Body of pancreas (tissue), 4 donors: Measurements from ENCODE around the gene AKR1D1. TPM values are rescaled to one million over a fixed set of nuclear protein-coding genes. Genes with fewer than 3 reads are reported as not detected.

ENCODE experiments used
- ATAC-seq: fragments of 150-250 bp; one replicate; pipeline ENCODE4 v1.9.1; 2016
- DNase-seq, 4 donors: peaks; one replicate each; pipeline ENCODE4 v3.0.0-alpha.2; 2019
- H3K27ac ChIP-seq, 4 donors: fragments of 200-600 bp; sonication (generic); 1 replicate in 3 of 4; 2 replicates in 1 of 4; pipeline versions ENCODE4 v1.5.1 to v1.6.1; 2016 to 2019; ENCODE audit warnings: mild to moderate bottlenecking in 1 of 4, mixed read lengths in 1 of 4, moderate library complexity in 1 of 4
- H3K27me3 ChIP-seq, 2 donors: fragments of 200-600 bp; sonication (generic); one replicate each; pipeline ENCODE4 v1.6.0; 2016; ENCODE audit warnings: mild to moderate bottlenecking in 1 of 2
- H3K36me3 ChIP-seq, 2 donors: fragments of 200-600 bp; sonication (generic); replicated peaks in 1 of 2; 2 replicates each; pipeline ENCODE4 v1.5.1; 2016; ENCODE audit warnings: low read depth in 2 of 2; ENCODE audit not compliant: insufficient read depth in 1 of 2
- H3K4me1 ChIP-seq: fragments of 200-600 bp; sonication (generic); one replicate; pipeline ENCODE4 v1.6.0; 2016
- H3K4me3 ChIP-seq, 2 donors: fragments of 200-600 bp; sonication (generic); 1 replicate in 1 of 2; 2 replicates in 1 of 2; pipeline ENCODE4 v1.5.1; 2016 to 2019
- H3K9me3 ChIP-seq, 3 donors: fragments of 200-600 bp; sonication (generic); 1 replicate in 2 of 3; 2 replicates in 1 of 3; pipeline ENCODE4 v1.5.1; 2016
- CTCF ChIP-seq, 7 experiments: fragments of 450-650 bp in 4 of 7; fragments of 200-600 bp in 3 of 7; sonication (generic) in 3 of 7; IDR thresholded peaks; one replicate each; pipeline ENCODE4 v1.5.1; 2016 to 2019; ENCODE audit warnings: antibody characterized with exemption in 7 of 7
- POLR2A ChIP-seq, 3 donors: fragments of 450-650 bp; IDR thresholded peaks; one replicate each; pipeline ENCODE4 v1.6.1; 2016; ENCODE audit warnings: antibody characterized with exemption in 3 of 3, mild to moderate bottlenecking in 2 of 3
- WGBS, 2 donors: methylation state at CpG; one replicate each; pipeline ENCODE4 v1.1.5; 2017; 5-methylcytosine and 5-hydroxymethylcytosine counted together
- intact Hi-C: fragments of 100-400 bp; cut with DNase I; formaldehyde crosslinking; loops from one replicate; pipeline ENCODE4 v1.15.1; 2023
- total RNA-seq, 2 donors: library from RNA; depleted of rRNA; stranded (reverse); fragments of >200 nt; gene quantifications; one replicate each; pipeline ENCODE4 v1.1.0, GENCODE V29; 2016

AKR1D1 gene
- total RNA-seq, 2 donors from 2014 or later = not detected

- intact Hi-C loops = no loop called here
- no peak for ATAC-seq
- H3K4me3 ChIP-seq = no peak overlapping the region
Measured at GRCh38 chr7:138077809-138078208, 1.6 kb downstream of the AKR1D1 start.

GRCh38 chr7:138079137-138079536 lies 2.9 kb downstream of the AKR1D1 start:
- 84 to 91% methylated on average over 1 of the region's 1 CpG for WGBS, 2 donors
- DNase-seq (no peak), ATAC-seq (no peak)
- Histone ChIP-seq H3K27ac (no peak overlapping the region), H3K36me3 (no peaks in the 10 kb centered on the region), H3K9me3 (no peaks in the 10 kb centered on the region), H3K4me1 (no peaks in the 10 kb centered on the region), H3K27me3 (no peaks in the 10 kb centered on the region), H3K4me3 (no peak overlapping the region)
- TF ChIP-seq CTCF (IDR thresholded peaks at IDR 0.05) = no peak
- TF ChIP-seq POLR2A (IDR thresholded peaks at IDR 0.05) = no peak
- intact Hi-C loops = no loop called here

More at GRCh38 chr7:138077809-138078208, 1.6 kb downstream of the AKR1D1 start:
- no peak for DNase-seq
- H3K27me3 ChIP-seq = no peaks in the 10 kb centered on the region
- no peak for TF ChIP-seq CTCF (IDR thresholded peaks at IDR 0.05)
- no peak overlapping the region for H3K27ac ChIP-seq
- WGBS, 2 donors = 100% methylated on average over 2 of the region's 2 CpGs
- no peaks in the 10 kb centered on the region for H3K36me3 ChIP-seq
- H3K9me3 ChIP-seq = no peaks in the 10 kb centered on the region
- no peaks in the 10 kb centered on the region for H3K4me1 ChIP-seq

DNA sequence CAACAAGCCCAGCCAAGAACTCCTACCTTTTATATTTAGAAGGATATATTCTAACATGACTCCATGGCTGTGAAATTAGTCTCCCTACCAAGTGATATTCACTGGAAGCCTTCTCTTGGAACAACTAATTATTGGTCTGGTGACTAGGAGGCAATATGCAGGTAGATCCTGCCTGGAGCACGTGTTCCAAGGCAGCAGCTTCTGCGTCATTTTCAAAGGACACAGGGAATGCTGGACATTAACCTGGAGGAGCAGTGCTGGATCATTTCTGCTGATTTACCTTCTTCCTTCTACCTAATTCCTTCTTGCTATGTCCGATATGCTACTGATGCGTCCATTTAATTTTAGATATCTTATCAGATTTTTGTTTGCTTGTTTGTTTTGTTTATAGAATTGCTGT lies 5.6 kb downstream of the AKR1D1 start:
- Histone ChIP-seq H3K27me3 (no peaks in the 10 kb centered on the region), H3K9me3 (no peaks in the 10 kb centered on the region), H3K27ac (no peak overlapping the region), H3K4me3 (no peak overlapping the region), H3K36me3 (no peaks in the 10 kb centered on the region), H3K4me1 (no peaks in the 10 kb centered on the region)
- TF ChIP-seq CTCF (IDR thresholded peaks at IDR 0.05) (no peak), POLR2A (IDR thresholded peaks at IDR 0.05) (no peak)
- intact Hi-C loops = no loop called here
- WGBS, 2 donors = 62 to 68% methylated on average over 4 of the region's 4 CpGs
- ATAC-seq (no peak), DNase-seq (no peak)

DNA sequence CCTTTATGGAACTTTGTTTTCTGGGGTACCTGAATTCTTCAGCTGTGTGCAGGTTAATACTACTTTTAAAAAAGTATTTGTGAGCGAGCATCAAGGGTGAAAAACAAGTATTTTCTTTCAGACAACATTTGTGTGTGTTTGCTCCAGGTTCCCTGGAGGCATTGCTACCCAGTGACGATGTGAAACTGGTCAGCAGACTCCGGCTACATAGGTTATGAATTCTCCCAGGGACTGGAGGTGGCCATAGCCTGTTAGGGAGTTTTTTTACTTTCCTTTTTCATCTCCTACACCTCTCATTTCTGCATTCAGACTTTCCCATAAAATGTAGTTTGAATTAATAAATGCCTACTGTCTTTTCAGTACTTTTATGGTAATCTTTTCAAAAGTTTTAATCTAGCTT lies 7.6 kb downstream of the AKR1D1 start:
- Histone ChIP-seq H3K27ac (no peak overlapping the region), H3K4me1 (no peaks in the 10 kb centered on the region), H3K4me3 (no peak overlapping the region), H3K27me3 (no peaks in the 10 kb centered on the region), H3K36me3 (no peaks in the 10 kb centered on the region), H3K9me3 (no peaks in the 10 kb centered on the region)
- TF ChIP-seq POLR2A (IDR thresholded peaks at IDR 0.05) = no peak
- TF ChIP-seq CTCF (IDR thresholded peaks at IDR 0.05) = no peak
- ATAC-seq (no peak), DNase-seq (no peak)
- intact Hi-C loops = no loop called here
- 53 to 90% methylated on average over 3 of the region's 3 CpGs for WGBS, 2 donors

DNA sequence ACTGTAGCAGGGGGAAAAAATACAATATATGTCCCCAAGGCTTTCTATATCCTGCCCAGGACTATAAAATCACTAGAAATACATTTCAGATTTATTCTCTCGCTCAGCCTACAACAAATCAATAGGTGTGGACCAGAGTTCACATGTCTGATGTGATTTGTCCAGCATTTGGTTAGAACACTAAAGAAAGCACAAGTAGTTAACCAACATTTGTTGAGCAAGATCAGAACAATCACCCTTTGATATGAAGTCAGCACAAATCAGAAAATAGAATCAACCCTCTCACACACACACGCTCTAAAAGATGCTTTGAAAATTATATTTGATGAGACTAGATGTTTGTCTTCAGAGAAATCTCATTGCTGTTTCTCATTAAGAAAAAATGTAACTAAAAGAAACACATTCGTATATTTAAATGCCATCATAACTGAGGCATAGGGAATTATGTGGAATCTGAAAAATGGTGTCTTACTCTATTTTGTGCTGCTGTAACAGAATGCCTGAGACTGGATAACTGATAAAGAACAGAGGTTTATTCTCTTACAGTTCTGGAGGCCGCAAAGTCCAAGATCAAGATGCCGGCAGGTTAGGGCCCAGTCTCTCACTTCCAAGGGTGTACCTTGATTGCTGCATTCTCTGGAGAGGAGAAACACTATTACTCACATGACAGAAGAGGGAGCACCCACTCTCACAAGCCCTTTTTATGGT lies 10.5 kb downstream of the AKR1D1 start:
- H3K9me3 ChIP-seq = no peaks in the 10 kb centered on the region
- H3K4me1 ChIP-seq = no peaks in the 10 kb centered on the region
- H3K27me3 ChIP-seq = no peaks in the 10 kb centered on the region
- no peak overlapping the region for H3K4me3 ChIP-seq
- no peaks in the 10 kb centered on the region for H3K36me3 ChIP-seq
- TF ChIP-seq CTCF (IDR thresholded peaks at IDR 0.05) (no peak), POLR2A (IDR thresholded peaks at IDR 0.05) (no peak)
- ATAC-seq (no peak), DNase-seq (no peak)
- no peak overlapping the region for H3K27ac ChIP-seq
- intact Hi-C loops = no loop called here
- WGBS, 2 donors = 84 to 88% methylated on average over 5 of the region's 5 CpGs
